A673 (cell line): ENCODE results near the gene PMPCA. TPM values are rescaled to one million over a fixed set of nuclear protein-coding genes. Genes with fewer than 3 reads are reported as not detected.

ENCODE experiments used
- BruUV-seq: library from RNA; stranded (reverse); fragments of 400-500 nt; replicated peaks from 2 replicates; lab custom pipeline; 2021; lab: Mats Ljungman, UMichigan
- CTCF ChIA-PET: fragments of 300-600 bp; sonication (Branson Sonifier 250); formaldehyde crosslinking; loops from one replicate; lab custom pipeline; 2022; ENCODE audit warnings: antibody characterized with exemption; lab: Charles Lee
- POLR2A ChIA-PET: fragments of 300-600 bp; sonication (Branson Sonifier 250); formaldehyde crosslinking; loops from one replicate; lab custom pipeline; 2022; ENCODE audit warnings: antibody characterized with exemption; ENCODE audit not compliant: low non-redundant PET; lab: Charles Lee
- DNase-seq: peaks from one replicate; pipeline ENCODE4 v3.0.0-alpha.2; 2015; ENCODE audit warnings: low spot score
- H3K27ac ChIP-seq: fragments of 200-600 bp; sonication (generic); 2 replicates; pipeline ENCODE4 v1.5.1; 2016; ENCODE audit warnings: mixed run types, low read depth, mild to moderate bottlenecking, mixed read lengths, antibody characterized with exemption, low read length; ENCODE audit not compliant: poor library complexity, severe bottlenecking
- H3K27me3 ChIP-seq: fragments of 200-600 bp; sonication (generic); replicated peaks from 2 replicates; pipeline ENCODE4 v1.6.1; 2017; ENCODE audit warnings: mixed run types, low read depth, mild to moderate bottlenecking, mixed read lengths, antibody characterized with exemption, low read length; ENCODE audit not compliant: insufficient read depth, poor library complexity
- H3K36me3 ChIP-seq: fragments of 200-600 bp; sonication (generic); 2 replicates; pipeline ENCODE4 v1.6.1; 2016; ENCODE audit warnings: mixed run types, mild to moderate bottlenecking, mixed read lengths, antibody characterized with exemption, low read length; ENCODE audit not compliant: insufficient read depth, poor library complexity, severe bottlenecking
- H3K4me1 ChIP-seq: fragments of 200-600 bp; sonication (generic); 2 replicates; pipeline ENCODE4 v1.6.1; 2017; ENCODE audit warnings: mixed run types, mild to moderate bottlenecking, mixed read lengths, antibody characterized with exemption, low read length; ENCODE audit not compliant: insufficient read depth, poor library complexity, severe bottlenecking
- H3K4me3 ChIP-seq: fragments of 200-600 bp; sonication (generic); 2 replicates; pipeline ENCODE4 v1.5.1; 2016; ENCODE audit warnings: low read depth, mixed run types, mild to moderate bottlenecking, mixed read lengths, low read length; ENCODE audit not compliant: poor library complexity, severe bottlenecking
- H3K9me3 ChIP-seq: fragments of 200-600 bp; sonication (generic); 2 replicates; pipeline ENCODE4 v1.6.1; 2016; ENCODE audit warnings: mixed run types, low read depth, mild to moderate bottlenecking, mixed read lengths, antibody characterized with exemption, low read length; ENCODE audit not compliant: poor library complexity, severe bottlenecking
- CTCF ChIP-seq: fragments of 300-800, 200-600 bp; sonication (generic); conservative IDR thresholded peaks from 2 replicates; pipeline ENCODE4 v1.5.1; 2017; ENCODE audit warnings: low read depth, mild to moderate bottlenecking, antibody characterized with exemption, low read length, moderate library complexity, mixed read lengths
- EZH2 ChIP-seq: fragments of 200-600 bp; sonication (generic); IDR thresholded peaks from 2 replicates; pipeline ENCODE4 v1.6.1; 2017; ENCODE audit warnings: borderline replicate concordance, low read depth, mild to moderate bottlenecking, mixed read lengths, antibody characterized with exemption, low read length; ENCODE audit not compliant: poor library complexity, severe bottlenecking
- intact Hi-C: fragments of 100-400 bp; cut with micrococcal nuclease; formaldehyde crosslinking; loops from one replicate; pipeline ENCODE4 v1.10.0; 2022; ENCODE audit not compliant: unreplicated experiment
- total RNA-seq: library from RNA; stranded (reverse); gene quantifications from 2 replicates; pipeline ENCODE4 v1.2.3, GENCODE V29; 2021

PMPCA gene
- total RNA-seq, 1 experiment from 2014 or later, result 94.8 TPM

- no peak for DNase-seq
- no TSS peak for BruUV-seq
- H3K9me3 ChIP-seq, result no peaks in the 10 kb centered on the region
- peaks cover 5% of the 10 kb centered on the region for H3K4me1 ChIP-seq
- H3K27ac ChIP-seq, result no peak overlapping the region
- TF ChIP-seq EZH2, result no peak
- TF ChIP-seq CTCF, result no peak
- H3K27me3 ChIP-seq, result no peaks in the 10 kb centered on the region
- ChIA-PET CTCF (interaction anchor here (1.5 kb wide), 1 partner anchor 30 kb away, joined by 3 read pairs; no protein-coding TSS in a partner anchor), POLR2A (no interaction called here)
- peaks cover 29% of the 10 kb centered on the region for H3K36me3 ChIP-seq
- H3K4me3 ChIP-seq, result no peak overlapping the region
- intact Hi-C loops, result no loop called here
Measured at GRCh38 chr9:136430588-136431234, 20.3 kb downstream of the PMPCA start.

- ChIA-PET POLR2A (interaction anchor here (0.6 kb wide), 1 partner anchor 254 kb away, joined by 3 read pairs; no protein-coding TSS in a partner anchor), CTCF (no interaction called here)
- Histone ChIP-seq H3K36me3 (peaks cover 29% of the 10 kb centered on the region), H3K4me3 (no peak overlapping the region), H3K9me3 (no peaks in the 10 kb centered on the region), H3K27ac (no peak overlapping the region), H3K4me1 (peaks cover 2% of the 10 kb centered on the region), H3K27me3 (no peaks in the 10 kb centered on the region)
- TF ChIP-seq EZH2 (no peak), CTCF (no peak)
- intact Hi-C loops, result no loop called here
- no TSS peak for BruUV-seq
- DNase-seq, result no peak
Measured at GRCh38 chr9:136431782-136432350, 21.4 kb downstream of the PMPCA start.

- TF ChIP-seq CTCF (no peak), EZH2 (no peak)
- ChIA-PET POLR2A (no interaction called here), CTCF (no interaction called here)
- Histone ChIP-seq H3K9me3 (no peaks in the 10 kb centered on the region), H3K36me3 (peaks cover 29% of the 10 kb centered on the region), H3K27me3 (no peaks in the 10 kb centered on the region), H3K27ac (no peak overlapping the region), H3K4me3 (no peak overlapping the region), H3K4me1 (peaks cover 6% of the 10 kb centered on the region)
- no TSS peak for BruUV-seq
- intact Hi-C loops, result no loop called here
- DNase-seq, result no peak
Measured at GRCh38 chr9:136432591-136432990, 22.1 kb downstream of the PMPCA start.
